A549 treated with CpdA at 1 μM for 4 hours (cell line): ENCODE measurements around the gene KRT28. TPM values are rescaled to one million over a fixed set of nuclear protein-coding genes. Genes with fewer than 3 reads are reported as not detected.

ENCODE experiments used
- total RNA-seq: library from RNA; stranded (reverse); fragments of 200-300 nt; extraction: Qiagen RNA extraction; gene quantifications from 5 replicates; pipeline ENCODE4 v1.2.3, GENCODE V29; 2022; ENCODE audit warnings: low read depth

The KRT28 gene, protein sequence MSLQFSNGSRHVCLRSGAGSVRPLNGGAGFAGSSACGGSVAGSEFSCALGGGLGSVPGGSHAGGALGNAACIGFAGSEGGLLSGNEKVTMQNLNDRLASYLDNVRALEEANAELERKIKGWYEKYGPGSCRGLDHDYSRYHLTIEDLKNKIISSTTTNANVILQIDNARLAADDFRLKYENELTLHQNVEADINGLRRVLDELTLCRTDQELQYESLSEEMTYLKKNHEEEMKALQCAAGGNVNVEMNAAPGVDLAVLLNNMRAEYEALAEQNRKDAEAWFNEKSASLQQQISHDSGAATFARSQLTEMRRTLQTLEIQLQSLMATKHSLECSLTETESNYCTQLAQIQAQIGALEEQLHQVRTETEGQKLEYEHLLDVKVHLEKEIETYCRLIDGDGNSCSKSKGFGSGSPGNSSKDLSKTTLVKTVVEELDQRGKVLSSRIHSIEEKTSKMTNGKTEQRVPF
- total RNA-seq = not detected in 5 replicates

GRCh38 chr17:40799859-40800258 lies at the start of gene KRT28:
TSS of gene KRT28 (minus strand) at chr17:40799959. CDS start at chr17:40799893, 66 bp downstream.

DNA sequence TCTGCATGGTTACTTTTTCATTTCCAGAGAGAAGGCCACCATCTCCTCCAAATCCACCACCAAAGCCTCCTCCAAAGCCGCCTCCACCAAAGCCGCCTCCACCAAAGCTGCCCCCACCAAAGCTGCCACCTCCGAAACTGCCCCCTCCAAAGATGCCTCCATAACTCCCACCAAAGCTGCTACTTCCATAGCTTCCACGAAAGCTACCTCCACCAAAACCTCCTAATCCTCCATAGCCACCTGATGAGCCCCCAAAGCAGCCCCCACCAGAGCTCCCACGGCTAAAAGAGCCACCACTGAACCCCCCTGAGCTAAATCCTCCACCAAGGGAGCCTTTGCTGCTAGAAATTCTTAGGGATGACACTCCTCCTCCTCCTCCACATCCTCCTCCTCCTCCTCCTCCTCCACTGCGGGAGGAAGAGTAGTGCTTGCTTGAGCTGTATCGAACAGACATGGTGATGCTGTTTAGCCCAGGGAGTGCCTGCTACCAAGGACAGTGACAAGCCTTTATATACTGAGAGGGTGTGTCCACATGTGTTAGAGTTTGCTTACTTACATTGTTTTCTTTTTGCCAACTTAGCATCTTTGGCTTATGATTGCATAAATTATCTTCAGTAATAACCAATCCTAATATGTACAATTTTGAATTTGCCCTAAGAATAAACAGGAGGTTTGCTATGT lies 22.5 kb upstream of the KRT28 start, which contains the start of gene KRT10:
Gene KRT10 (minus strand): TSS at position 483 of the 681 bp plus-strand sequence. CDS start 29 bp downstream, at position 454.

DNA sequence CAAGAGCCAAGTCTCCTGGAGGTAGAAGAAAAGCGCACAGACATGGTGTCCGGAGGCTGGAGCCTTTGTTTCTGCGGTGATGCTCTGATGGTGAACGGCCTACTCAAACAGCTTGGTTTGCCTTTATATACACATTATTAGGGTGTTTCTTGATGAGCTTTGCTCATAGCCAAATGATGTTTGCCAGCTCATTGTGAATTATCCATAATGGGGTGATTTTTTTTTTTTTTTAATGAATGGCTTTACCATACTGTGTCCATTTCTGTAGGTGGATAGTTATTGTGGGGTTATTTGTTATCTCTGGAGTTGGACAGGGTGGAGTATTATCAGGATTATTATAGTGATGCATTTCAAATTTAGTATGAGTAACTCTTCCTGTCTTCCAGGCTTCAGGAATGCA lies 17.3 kb downstream of the KRT28 start, which contains the start of gene KRT27:
Gene KRT27 (minus strand): TSS at position 101 of the 400 bp plus-strand sequence. CDS start 57 bp downstream, at position 44.

DNA sequence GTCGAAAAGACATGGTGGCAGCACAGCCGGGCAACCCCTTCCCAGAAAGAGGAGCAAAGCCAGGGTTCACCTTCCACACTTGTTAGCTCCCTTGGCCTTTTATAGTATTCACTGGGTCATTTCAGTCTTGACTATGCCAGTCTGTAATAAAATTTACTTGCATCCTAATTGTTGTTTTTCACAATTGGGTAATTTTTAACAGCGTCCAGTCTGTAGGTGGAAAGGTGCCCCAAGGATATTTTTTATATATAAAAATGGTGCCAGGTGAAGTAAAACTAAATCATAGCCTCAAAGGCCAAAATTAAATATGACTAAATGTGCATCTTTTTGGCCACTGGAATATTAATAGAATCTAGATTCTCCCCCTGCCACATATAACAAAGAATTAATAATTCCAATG lies 27.7 kb downstream of the KRT28 start, which contains the start of gene KRT26:
Gene KRT26 (minus strand): TSS at position 101 of the 400 bp plus-strand sequence. CDS start 88 bp downstream, at position 13.

DNA sequence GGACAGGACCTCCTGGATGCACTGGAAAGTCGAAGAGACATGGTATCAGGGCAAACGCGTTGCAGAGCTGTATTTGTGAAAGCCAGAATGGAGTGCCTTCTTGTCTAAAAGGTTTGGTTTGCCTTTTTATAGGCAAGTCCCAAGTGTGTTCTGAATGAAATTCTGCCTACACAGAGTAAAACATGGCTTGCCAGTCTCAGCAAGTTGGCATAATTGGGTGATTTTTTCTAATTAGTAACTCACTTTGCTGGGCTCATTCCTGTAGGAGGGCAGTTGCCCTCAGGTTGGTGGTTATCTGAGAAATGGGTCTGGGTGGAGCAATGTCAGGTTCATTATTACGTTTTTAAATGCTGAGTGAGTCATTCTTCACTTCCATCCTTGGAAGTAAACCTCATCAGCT lies 44.5 kb downstream of the KRT28 start, which contains the start of gene KRT25:
Gene KRT25 (minus strand): TSS at position 101 of the 400 bp plus-strand sequence. CDS start 60 bp downstream, at position 41.

Other genes with a start within 250 kb of the KRT28 start
- gene CCR7, start 234.5 kb downstream of the KRT28 start, total RNA-seq = 0.80 to 1.2 TPM (median 1.1 TPM) in 5 replicates
- gene SMARCE1, start 152.1 kb downstream of the KRT28 start, total RNA-seq = 109 to 118 TPM (median 115 TPM) in 5 replicates
- 0.38 to 0.66 TPM (median 0.58 TPM) in 5 replicates for gene KRT222, start 134.8 kb downstream of the KRT28 start, total RNA-seq
- gene KRT24, start 96.2 kb downstream of the KRT28 start, total RNA-seq = not detected in 5 replicates
- gene KRT25, start 44.6 kb downstream of the KRT28 start, total RNA-seq = not detected in 5 replicates
- not detected in 5 replicates for gene KRT26, start 27.8 kb downstream of the KRT28 start, total RNA-seq
- not detected in 5 replicates for gene KRT27, start 17.4 kb downstream of the KRT28 start, total RNA-seq
- gene KRT10, start 22.7 kb upstream of the KRT28 start, total RNA-seq = 83.2 to 124 TPM (median 115 TPM) in 5 replicates
- 0.08 TPM in 1 of 5 replicates, not detected in the others for gene KRT12, start 67.3 kb upstream of the KRT28 start, total RNA-seq
- gene KRT20, start 85.3 kb upstream of the KRT28 start, total RNA-seq = 0.17 to 0.52 TPM (median 0.26 TPM) in 5 replicates
- 0.08 TPM in 1 of 5 replicates, not detected in the others for gene KRT23, start 137.7 kb upstream of the KRT28 start, total RNA-seq
- gene KRT39, start 167.0 kb upstream of the KRT28 start, total RNA-seq = not detected in 5 replicates
- not detected in 5 replicates for gene KRT40, start 184.4 kb upstream of the KRT28 start, total RNA-seq
- not detected in 5 replicates for gene KRTAP3-3, start 194.2 kb upstream of the KRT28 start, total RNA-seq
- 0.16 to 0.35 TPM (median 0.30 TPM) in 3 of 5 replicates, not detected in the others for gene KRTAP3-2, start 199.9 kb upstream of the KRT28 start, total RNA-seq
- gene KRTAP3-1, start 209.2 kb upstream of the KRT28 start, total RNA-seq = not detected in 5 replicates
- gene KRTAP1-5, start 227.2 kb upstream of the KRT28 start, total RNA-seq = 0.12 TPM in 1 of 5 replicates, not detected in the others
- gene KRTAP1-4, start 230.2 kb upstream of the KRT28 start, total RNA-seq = not detected in 5 replicates
- gene KRTAP1-3, start 234.9 kb upstream of the KRT28 start, total RNA-seq = not detected in 5 replicates
- not detected in 5 replicates for gene KRTAP1-1, start 241.5 kb upstream of the KRT28 start, total RNA-seq
- not detected in 5 replicates for gene KRTAP2-1, start 247.4 kb upstream of the KRT28 start, total RNA-seq